Measurements from ENCODE around the gene AHNAK2. TPM values are rescaled to one million over a fixed set of nuclear protein-coding genes. Genes with fewer than 3 reads are reported as not detected.

Gene AHNAK2
- total RNA-seq, 4 donors from 2014 or later, result 44.9 to 175 (median 71.7) TPM

DNA sequence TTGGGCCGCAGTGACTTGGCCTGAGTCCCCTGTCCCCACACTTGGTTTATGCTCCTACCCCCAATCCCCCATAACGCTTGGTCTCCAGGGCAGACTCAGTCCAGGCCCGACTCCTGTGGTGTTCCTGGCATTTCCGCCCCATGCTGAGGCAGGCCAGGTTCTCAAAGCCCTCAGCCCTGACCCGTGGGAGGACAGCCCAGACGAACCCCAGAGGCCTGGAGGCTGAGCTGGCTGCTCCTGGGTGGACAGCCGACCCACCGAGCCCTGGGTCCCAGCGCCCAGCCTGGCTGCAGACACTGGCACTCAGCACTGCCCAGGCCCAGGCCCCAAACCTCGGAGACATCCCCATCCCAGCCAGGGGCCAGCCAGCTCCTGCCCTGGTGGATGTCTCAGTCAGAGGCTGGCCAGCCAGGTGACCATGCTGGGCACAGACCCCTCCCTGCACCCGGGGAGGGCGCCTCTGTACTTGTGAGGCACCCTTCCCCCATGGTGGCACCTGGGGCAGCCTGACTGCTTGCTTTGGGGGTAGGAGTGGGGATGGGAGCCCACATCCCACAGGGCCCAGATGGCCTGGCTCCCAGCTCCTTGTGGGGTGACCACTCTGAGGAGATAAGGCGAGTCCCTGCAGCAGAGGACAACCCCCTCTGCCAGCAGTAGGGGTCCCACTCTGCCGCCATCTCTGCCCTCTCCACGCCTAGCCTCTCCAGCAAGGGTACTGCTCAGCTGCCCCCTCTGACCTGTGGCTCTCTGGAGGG is 52.1 kb downstream of the AHNAK2 start:
- Histone ChIP-seq H3K9me3 (no peaks in the 10 kb centered on the region), H3K27ac (no peak overlapping the region), H3K4me1 (no peaks in the 10 kb centered on the region), H3K36me3 (no peaks in the 10 kb centered on the region), H3K27me3 (no peaks in the 10 kb centered on the region), H3K4me3 (no peak overlapping the region)
- DNase-seq, result no peak
- intact Hi-C loops (cut with DNase I; ENCODE audit: low total_unique reads), result no loop called here
- TF ChIP-seq, protein P1, sequence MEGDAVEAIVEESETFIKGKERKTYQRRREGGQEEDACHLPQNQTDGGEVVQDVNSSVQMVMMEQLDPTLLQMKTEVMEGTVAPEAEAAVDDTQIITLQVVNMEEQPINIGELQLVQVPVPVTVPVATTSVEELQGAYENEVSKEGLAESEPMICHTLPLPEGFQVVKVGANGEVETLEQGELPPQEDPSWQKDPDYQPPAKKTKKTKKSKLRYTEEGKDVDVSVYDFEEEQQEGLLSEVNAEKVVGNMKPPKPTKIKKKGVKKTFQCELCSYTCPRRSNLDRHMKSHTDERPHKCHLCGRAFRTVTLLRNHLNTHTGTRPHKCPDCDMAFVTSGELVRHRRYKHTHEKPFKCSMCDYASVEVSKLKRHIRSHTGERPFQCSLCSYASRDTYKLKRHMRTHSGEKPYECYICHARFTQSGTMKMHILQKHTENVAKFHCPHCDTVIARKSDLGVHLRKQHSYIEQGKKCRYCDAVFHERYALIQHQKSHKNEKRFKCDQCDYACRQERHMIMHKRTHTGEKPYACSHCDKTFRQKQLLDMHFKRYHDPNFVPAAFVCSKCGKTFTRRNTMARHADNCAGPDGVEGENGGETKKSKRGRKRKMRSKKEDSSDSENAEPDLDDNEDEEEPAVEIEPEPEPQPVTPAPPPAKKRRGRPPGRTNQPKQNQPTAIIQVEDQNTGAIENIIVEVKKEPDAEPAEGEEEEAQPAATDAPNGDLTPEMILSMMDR (IDR thresholded peaks at IDR 0.05), result no peak
- TF ChIP-seq POLR2A (IDR thresholded peaks at IDR 0.05), result no peak

DNA sequence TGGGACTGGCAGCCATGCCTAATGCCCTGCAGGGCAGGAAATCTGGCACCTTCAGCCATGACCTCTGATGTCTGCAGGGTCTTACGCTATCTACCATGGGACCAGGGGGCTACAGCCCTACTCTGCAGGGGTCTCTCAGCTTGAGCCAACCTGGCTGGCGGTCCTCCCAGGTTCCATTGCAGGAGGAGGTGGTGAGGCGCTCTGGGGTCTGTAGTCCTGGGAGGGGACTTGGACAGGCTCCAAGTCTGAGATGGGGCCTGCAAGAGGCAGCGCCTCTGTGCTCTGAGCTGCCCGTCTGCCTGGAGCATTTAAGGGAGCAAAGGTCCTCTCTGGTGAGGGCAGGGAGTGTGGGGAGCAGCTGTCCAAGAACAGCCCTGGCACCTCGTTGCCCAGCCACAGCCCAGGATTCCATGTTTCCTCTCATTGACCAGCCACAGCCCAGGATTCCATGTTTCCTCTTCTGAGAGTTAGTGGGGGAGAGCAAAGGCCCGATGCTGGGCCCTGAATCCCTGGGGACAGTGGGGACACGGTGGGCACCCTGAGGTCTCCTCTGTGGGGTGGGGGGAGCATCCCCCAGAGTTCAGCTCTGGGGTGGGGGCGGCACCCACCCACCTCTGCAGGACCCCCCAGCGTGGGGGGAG is 52.8 kb downstream of the AHNAK2 start:
- H3K4me1 ChIP-seq, result no peaks in the 10 kb centered on the region
- H3K27ac ChIP-seq, result no peak overlapping the region
- intact Hi-C loops (cut with DNase I; ENCODE audit: low total_unique reads), result no loop called here
- H3K4me3 ChIP-seq, result no peak overlapping the region
- H3K36me3 ChIP-seq, result no peaks in the 10 kb centered on the region
- no peaks in the 10 kb centered on the region for H3K27me3 ChIP-seq
- no peaks in the 10 kb centered on the region for H3K9me3 ChIP-seq
- DNase-seq, result no peak
- TF ChIP-seq, protein P1 (IDR thresholded peaks at IDR 0.05), result no peak
- TF ChIP-seq POLR2A (IDR thresholded peaks at IDR 0.05), result no peak

DNA sequence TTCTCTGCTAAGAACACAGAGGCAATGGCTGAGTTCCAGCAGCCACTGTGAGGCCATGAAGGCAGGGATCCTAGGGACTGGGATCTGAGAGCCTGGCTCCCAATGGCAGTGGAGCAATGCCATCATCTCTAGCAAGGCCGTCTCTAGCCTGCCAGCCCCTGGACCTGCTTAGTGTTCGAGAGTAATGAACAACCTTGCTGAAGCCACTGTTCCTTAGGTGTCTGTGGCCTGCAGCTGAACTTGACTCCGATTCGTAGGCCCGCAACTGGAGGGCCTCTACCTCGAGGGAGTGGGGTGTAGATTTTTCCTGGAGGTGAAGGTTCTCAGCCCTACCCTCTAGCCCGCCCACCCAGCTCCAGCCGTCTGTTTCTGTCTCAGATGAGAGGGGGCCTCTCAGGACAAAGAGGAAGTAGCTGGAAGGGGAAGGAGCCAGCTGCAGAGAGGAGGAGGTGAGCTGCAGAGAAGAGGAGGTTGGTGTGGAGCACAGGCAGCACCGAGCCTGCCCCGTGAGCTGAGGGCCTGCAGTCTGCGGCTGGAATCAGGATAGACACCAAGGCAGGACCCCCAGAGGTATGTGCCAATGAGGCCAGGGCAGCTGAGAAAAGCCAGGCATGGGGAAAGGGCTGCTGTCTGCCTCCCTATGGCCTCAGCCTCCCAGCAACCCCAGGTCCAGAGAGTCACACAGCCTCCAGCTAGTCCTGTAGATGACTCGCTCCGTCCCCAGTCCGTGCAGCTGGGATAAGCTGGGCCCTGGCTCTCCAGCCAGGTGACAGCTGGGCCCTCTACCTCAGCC is 53.6 kb downstream of the AHNAK2 start, which contains the start of gene PLD4:
TSS of gene PLD4 (plus strand) at position 459 of the 793 bp plus-strand sequence. CDS start 2,262 bp downstream, outside the sequence.
- Histone ChIP-seq H3K27ac (no peak within 1 kb of the TSS), H3K4me3 (no peak within 1 kb of the TSS), H3K4me1 (no peaks in the 10 kb centered on the region), H3K36me3 (no peaks in the 10 kb centered on the region), H3K27me3 (no peaks in the 10 kb centered on the region), H3K9me3 (no peaks in the 10 kb centered on the region)
- no peak for DNase-seq
- intact Hi-C loops (cut with DNase I; ENCODE audit: low total_unique reads), result no loop called here
- no peak for TF ChIP-seq POLR2A (IDR thresholded peaks at IDR 0.05)
- TF ChIP-seq, protein P1 (IDR thresholded peaks at IDR 0.05), result no peak

DNA sequence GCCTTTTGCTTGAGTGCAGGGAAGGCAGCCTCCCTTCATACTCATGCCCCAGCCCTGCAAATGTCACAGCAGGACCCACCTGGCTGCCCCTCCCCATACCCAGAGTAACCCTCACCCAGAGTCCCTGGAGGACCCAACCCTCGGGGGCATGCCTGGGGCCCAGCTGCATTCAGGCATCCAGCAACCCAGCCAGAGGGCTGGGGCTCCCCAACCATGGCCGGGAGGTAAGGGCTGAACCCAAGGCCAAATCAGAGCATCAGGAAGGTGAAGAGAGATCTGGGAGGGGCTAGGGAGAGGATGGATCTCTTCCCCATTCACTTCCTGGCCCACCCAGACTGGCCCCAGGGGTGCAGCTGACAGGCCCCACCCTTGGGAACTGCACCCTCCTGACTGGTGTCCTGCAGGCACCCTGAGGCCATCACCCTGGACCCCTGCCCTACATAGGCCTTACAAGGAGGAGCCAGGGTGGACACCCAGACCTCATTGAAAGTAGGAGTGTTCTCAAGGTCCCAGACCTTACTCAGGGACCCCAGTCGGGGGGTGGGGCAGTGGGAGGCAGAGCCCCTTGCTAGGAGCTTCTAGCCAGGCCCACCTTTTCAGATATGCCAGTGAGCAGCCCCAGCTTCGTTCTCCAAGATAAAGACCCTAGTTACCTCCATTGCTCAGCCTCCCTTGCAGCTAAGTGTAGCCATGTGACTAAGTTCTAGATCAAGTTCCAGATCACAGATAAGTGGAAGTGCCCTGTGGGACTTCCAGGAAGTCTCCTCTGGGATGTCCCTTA is 54.3 kb downstream of the AHNAK2 start:
- intact Hi-C loops (cut with DNase I; ENCODE audit: low total_unique reads), result no loop called here
- H3K27ac ChIP-seq, result no peak overlapping the region
- no peak for DNase-seq
- no peaks in the 10 kb centered on the region for H3K9me3 ChIP-seq
- no peaks in the 10 kb centered on the region for H3K27me3 ChIP-seq
- H3K4me3 ChIP-seq, result no peak overlapping the region
- no peak for TF ChIP-seq POLR2A (IDR thresholded peaks at IDR 0.05)
- TF ChIP-seq, protein P1 (IDR thresholded peaks at IDR 0.05), result no peak
- H3K4me1 ChIP-seq, result no peaks in the 10 kb centered on the region
- no peaks in the 10 kb centered on the region for H3K36me3 ChIP-seq
